SK-N-SH treated with all-trans-retinoic acid at 6 μM for 48 hours (cell line): ENCODE measurements around the gene GTF2A1.

Source experiments
- CREB5 ChIP-seq: fragments of 250-450 bp; sonication (Bioruptor Pico); IDR thresholded peaks from 2 replicates; pipeline ENCODE4 v1.5.1; 2020; ENCODE audit warnings: low read depth, mild to moderate bottlenecking, moderate library complexity
- ZFP3 ChIP-seq: fragments of 250-450 bp; sonication (Bioruptor Pico); IDR thresholded peaks from 2 replicates; pipeline ENCODE4 v1.5.0; 2020; ENCODE audit warnings: mild to moderate bottlenecking, moderate library complexity

DNA sequence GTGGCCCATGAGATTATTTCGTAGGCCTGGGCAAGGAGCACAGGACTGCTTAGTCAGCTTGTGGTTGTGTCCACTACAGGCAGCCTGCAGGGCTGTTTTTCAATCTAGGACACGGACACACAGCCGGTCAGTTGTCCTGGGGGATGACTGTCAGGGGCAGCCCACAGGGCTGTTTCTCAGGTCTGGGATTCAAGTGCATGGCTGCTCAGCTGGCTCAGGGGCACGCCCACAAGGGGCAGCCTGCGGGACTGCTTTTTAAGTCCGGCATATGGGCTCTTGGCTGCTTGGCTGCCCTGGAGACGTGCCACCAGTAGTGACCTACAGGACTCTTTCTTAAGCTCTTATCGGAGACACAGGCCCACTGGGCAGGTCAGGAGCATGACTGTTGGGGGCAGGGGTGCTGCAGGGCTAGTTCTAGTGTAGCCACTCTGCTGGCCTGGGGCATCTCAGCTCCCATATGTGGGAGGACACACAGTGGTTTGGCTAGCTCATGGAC lies 26.6 kb upstream of the GTF2A1 start:
- no peak for TF ChIP-seq CREB5 (CRISPR knock-in tag)
- TF ChIP-seq ZFP3 = no peak
